H1 (cell line): ENCODE measurements around the gene MGMT. TPM values are rescaled to one million over a fixed set of nuclear protein-coding genes. Genes with fewer than 3 reads are reported as not detected.

ENCODE experiments used
- SRF ChIP-seq: IDR thresholded peaks from 2 replicates; pipeline ENCODE4 v1.6.1; 2011; ENCODE audit warnings: mild to moderate bottlenecking, low read depth, low read length, moderate library complexity
- polyA plus RNA-seq, 7 experiments: library from polyadenylated mRNA; depleted of rRNA in 3 of 7; stranded (reverse) in 5 of 7; unstranded in 2 of 7; fragments of >200 nt in 5 of 7; fragments of 200-250 nt in 2 of 7; gene quantifications; 1 replicate in 5 of 7; 2 replicates in 1 of 7; 4 replicates in 1 of 7; pipeline versions ENCODE4 v1.2.1 to v1.2.3, GENCODE V29; 2011 to 2013; ENCODE audit warnings: missing spikeins in 2 of 7, mixed read lengths in 2 of 7
- total RNA-seq: library from RNA; stranded (reverse); fragmentation: NEBNext Ultra II Directional; extraction: Animal tissue kit (Norgen Biotek cat#: 25700); gene quantifications from 2 replicates; pipeline ENCODE4 v1.2.1, GENCODE V29; 2021

The MGMT gene
- total and polyA plus RNA-seq, 2 of the 8 experiments (the other 6 are each of a cell fraction or from before 2014, with no cell fraction given) = 9.9 to 10.7 TPM

DNA sequence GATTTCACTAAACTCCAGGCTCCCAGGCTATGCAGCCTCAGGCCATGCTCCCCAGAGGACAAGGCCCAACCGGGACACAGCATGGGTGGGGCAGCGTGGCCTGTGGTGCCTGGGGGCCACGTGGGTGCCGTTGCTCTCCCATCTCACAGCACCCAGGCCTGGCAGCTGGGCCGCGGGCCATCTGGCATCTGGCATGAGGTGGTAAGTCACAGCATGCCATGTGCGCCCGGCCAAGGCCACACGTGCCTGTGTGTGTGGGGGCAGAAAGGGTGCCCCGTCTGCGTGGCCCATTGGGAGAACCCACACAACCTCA is 292.9 kb downstream of the MGMT start (continued):
- no peak for TF ChIP-seq SRF
- TF ChIP-seq, all 59 proteins: peak for 0
